Measurements from ENCODE around the gene LYAR.
A peak's percentile ranks its signal among the peaks of the same experiment; 100 is the strongest.

LYAR gene

GRCh38 chr4:4288098-4288497 is 1.9 kb downstream of the LYAR start (continued):
- TF ChIP-seq ZNF596 (tag by site-specific recombination; IDR thresholded peaks at IDR 0.05), result no peak
- no peak for TF ChIP-seq BCL11B (tag by site-specific recombination; IDR thresholded peaks at IDR 0.05; ENCODE audit: low read depth)
- no peak for TF ChIP-seq GLIS2 (tag by site-specific recombination; IDR thresholded peaks at IDR 0.05)
- TF ChIP-seq ZBTB10 (tag by site-specific recombination; IDR thresholded peaks at IDR 0.05), result no peak
- TF ChIP-seq, protein P1, sequence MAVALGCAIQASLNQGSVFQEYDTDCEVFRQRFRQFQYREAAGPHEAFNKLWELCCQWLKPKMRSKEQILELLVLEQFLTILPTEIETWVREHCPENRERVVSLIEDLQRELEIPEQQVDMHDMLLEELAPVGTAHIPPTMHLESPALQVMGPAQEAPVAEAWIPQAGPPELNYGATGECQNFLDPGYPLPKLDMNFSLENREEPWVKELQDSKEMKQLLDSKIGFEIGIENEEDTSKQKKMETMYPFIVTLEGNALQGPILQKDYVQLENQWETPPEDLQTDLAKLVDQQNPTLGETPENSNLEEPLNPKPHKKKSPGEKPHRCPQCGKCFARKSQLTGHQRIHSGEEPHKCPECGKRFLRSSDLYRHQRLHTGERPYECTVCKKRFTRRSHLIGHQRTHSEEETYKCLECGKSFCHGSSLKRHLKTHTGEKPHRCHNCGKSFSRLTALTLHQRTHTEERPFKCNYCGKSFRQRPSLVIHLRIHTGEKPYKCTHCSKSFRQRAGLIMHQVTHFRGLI (tag by site-specific recombination; IDR thresholded peaks at IDR 0.05), result no peak
- TF ChIP-seq, protein P2, sequence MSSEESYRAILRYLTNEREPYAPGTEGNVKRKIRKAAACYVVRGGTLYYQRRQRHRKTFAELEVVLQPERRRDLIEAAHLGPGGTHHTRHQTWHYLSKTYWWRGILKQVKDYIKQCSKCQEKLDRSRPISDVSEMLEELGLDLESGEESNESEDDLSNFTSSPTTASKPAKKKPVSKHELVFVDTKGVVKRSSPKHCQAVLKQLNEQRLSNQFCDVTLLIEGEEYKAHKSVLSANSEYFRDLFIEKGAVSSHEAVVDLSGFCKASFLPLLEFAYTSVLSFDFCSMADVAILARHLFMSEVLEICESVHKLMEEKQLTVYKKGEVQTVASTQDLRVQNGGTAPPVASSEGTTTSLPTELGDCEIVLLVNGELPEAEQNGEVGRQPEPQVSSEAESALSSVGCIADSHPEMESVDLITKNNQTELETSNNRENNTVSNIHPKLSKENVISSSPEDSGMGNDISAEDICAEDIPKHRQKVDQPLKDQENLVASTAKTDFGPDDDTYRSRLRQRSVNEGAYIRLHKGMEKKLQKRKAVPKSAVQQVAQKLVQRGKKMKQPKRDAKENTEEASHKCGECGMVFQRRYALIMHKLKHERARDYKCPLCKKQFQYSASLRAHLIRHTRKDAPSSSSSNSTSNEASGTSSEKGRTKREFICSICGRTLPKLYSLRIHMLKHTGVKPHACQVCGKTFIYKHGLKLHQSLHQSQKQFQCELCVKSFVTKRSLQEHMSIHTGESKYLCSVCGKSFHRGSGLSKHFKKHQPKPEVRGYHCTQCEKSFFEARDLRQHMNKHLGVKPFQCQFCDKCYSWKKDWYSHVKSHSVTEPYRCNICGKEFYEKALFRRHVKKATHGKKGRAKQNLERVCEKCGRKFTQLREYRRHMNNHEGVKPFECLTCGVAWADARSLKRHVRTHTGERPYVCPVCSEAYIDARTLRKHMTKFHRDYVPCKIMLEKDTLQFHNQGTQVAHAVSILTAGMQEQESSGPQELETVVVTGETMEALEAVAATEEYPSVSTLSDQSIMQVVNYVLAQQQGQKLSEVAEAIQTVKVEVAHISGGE (tag by site-specific recombination; conservative IDR thresholded peaks at IDR 0.05; ENCODE audit: low read depth), result no peak

DNA sequence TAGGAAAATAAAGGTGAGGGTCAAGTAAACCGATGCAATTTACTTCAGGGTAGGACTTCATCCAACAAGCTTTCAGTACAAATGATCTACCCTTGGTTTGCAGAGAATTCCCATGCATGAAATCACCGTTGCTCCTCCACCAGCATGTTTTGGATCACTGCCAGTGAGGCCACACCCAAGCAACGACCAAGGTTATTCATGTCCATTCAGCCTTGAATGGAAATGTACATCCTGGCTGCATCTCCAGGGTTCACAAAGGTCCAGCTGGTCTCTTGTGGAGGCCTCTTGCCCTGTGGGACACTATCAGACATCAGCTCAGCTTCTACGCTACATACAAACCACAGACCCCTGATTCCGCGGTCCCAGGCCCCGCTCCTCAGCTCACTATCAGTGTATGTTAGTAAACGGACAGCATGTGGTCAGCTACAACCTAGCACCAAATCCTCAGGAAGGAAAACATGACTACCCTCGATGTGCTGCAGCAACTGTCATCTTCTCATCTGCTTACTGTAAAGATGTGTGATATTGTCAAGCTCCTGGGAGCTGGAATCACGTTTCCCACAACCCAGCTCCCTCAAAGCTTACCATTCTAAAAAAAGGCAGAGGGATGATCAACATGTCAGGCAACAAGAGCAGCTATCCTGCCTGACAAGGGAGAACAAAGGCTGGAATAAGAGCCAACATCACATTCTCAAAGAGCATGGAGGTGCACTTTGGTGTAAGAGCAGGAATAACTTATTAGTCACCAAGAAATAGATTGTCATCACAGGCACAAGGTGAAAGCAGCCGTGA is 4.9 kb downstream of the LYAR start:
- ChIA-PET POLR2A (no interaction called here), CTCF (interaction anchor here (0.6 kb wide), 1 partner anchor 180 kb away, joined by 3 read pairs; no protein-coding TSS in a partner anchor)
- peaks cover 4% of the 10 kb centered on the region; the same call in 1 of the 2 replicates for H3K4me1 ChIP-seq (ENCODE audit: control insufficient read depth, insufficient read depth, low read length)
- no peak overlapping the region for H3K4me3 ChIP-seq (ENCODE audit: low read depth, low read length)
- H3K36me3 ChIP-seq (ENCODE audit: control insufficient read depth in 2 of 2, insufficient read depth in 1 of 2, low read length in 2 of 2), result peaks cover under 1 to 68% of the 10 kb centered on the region in 2 experiments; a peak in 2 of 3 replicates
- no peak overlapping the region for H3K27ac ChIP-seq (ENCODE audit: extremely low read depth, low read depth, low read length)
- H3K9me3 ChIP-seq (ENCODE audit: control insufficient read depth, insufficient read depth, low read depth, low read length), result no peaks in the 10 kb centered on the region
- TF ChIP-seq ZNF645 (tag by site-specific recombination; IDR thresholded peaks at IDR 0.05), result no peak
- TF ChIP-seq ZNF658 (tag by site-specific recombination; IDR thresholded peaks at IDR 0.05), result no peak
- TF ChIP-seq KLF9 (tag by site-specific recombination; IDR thresholded peaks at IDR 0.05; ENCODE audit: low read depth), result peak; percentile 57
- TF ChIP-seq KLF1 (tag by site-specific recombination; IDR thresholded peaks at IDR 0.05), result peak; percentile 57
- TF ChIP-seq ATF2 (tag by site-specific recombination; IDR thresholded peaks at IDR 0.05; ENCODE audit: low read depth), result no peak
- no peak for TF ChIP-seq ZNF530 (tag by site-specific recombination; IDR thresholded peaks at IDR 0.05; ENCODE audit: low read depth)

Measured in HEK293 (cell line).